Left renal cortex interstitium (tissue), 4 donors: ENCODE data around the gene SAMD4B. TPM values are rescaled to one million over a fixed set of nuclear protein-coding genes. Genes with fewer than 3 reads are reported as not detected.

Experiments used
- DNase-seq, 4 donors: peaks; one replicate each; pipeline ENCODE4 v3.0.0-alpha.2; 2013; ENCODE audit warnings: low read depth in 4 of 4, low spot score in 2 of 4, missing footprints in 1 of 4
- polyA plus RNA-seq, 4 donors: library from polyadenylated mRNA; unstranded; fragments of 120-200 nt; gene quantifications; one replicate each; pipeline ENCODE4 v1.2.1, GENCODE V29; 2013; ENCODE audit not compliant: insufficient read length in 4 of 4

Gene SAMD4B
- polyA plus RNA-seq, 4 donors = 86.6 to 165 (median 124) TPM

GRCh38 chr19:39406656-39407409 is 64.6 kb downstream of the SAMD4B start, which contains the start of gene ZFP36:
Gene ZFP36, plus strand, starts transcription at chr19:39406847. Its CDS starts 58 bp downstream, at chr19:39406905.
- DNase-seq = no peak

DNA sequence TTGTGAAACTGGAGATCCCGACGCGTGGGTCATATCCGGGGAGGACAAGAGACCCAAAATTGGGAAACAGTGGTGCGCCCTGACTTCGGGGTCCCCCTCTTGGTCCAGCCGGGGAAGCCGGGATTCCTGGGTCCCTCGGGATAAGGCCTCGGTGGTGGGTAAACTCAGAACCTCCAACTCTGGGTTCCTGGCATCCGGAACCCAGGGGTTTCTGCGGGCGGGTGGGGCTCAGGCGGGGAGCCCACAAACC is 65.1 kb downstream of the SAMD4B start:
- no peak for DNase-seq

GRCh38 chr19:39407660-39408391 is 65.6 kb downstream of the SAMD4B start:
- no peak for DNase-seq

- DNase-seq = no peak
Measured at GRCh38 chr19:39408392-39409207, 66.4 kb downstream of the SAMD4B start.

- no peak for DNase-seq
Measured at GRCh38 chr19:39409208-39410016, 67.2 kb downstream of the SAMD4B start.

DNA sequence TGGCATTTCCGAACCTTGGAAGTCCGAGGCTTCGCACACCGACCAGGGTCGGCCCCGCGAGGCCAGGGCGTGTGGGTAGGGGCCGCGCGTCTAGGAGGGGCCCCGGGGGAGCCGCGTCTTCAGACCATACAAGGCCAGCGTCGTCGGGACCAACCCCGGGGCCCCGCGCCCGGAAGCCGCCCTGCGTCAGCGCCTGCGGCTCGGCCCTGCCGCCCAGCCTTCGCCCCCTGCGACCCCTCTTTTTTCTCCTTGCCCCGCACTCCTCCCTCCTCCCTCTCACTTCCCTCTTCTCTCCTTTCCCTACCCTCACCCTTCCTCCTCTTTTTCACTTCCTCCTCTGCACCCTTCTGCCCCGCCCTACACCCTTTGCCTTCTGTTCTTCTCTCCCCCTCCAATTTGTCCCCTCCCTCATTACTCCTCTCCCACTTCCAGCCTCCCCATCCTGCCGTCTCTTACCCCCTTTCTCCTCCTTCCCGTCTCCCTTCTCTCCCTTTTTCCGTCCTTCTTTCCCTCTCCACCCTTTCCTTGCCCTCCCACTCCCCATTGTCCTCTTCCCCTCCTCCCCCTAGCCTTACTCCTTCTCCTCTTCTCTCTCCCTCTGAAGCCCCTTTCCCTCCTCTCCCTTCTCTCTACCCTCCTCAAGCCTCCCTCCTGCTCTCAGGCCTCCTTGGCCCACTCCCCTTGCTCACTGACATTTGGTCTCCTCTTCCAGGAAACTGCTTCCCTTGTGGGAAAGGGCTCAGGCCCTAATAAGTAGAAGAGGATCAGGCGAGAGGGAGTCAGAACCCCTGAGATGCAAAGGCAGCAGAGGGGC is 68.0 kb downstream of the SAMD4B start:
- no peak for DNase-seq

DNA sequence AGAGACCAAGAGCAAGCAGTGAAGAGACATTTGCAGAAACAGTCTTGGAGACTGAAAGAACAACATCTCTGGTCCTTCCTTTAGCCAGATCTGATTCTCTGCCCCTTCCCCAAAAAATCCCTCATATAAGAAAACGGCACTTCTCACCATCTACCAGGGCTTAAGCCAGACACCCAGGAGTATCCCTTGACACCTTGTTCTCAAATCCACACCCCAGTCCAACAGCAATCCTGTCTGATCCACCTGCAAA is 68.5 kb downstream of the SAMD4B start:
- DNase-seq = no peak

- DNase-seq = no peak
Measured at GRCh38 chr19:39411081-39411831, 69.0 kb downstream of the SAMD4B start.

DNA sequence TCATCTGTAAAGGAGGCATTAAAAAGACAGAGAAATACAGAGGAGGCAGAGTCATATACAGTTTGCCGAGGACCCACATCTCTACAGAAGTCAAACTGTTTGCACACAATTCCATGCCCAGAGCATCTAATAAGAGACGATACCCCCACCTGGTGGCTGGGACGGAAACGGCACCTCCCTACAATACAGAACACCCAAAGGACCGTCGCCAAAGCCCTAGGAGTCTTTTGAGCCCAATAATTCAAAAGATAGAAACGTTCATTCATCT is 69.5 kb downstream of the SAMD4B start:
- DNase-seq = peak in 2 of 4 donors; percentile 85 to 90

DNA sequence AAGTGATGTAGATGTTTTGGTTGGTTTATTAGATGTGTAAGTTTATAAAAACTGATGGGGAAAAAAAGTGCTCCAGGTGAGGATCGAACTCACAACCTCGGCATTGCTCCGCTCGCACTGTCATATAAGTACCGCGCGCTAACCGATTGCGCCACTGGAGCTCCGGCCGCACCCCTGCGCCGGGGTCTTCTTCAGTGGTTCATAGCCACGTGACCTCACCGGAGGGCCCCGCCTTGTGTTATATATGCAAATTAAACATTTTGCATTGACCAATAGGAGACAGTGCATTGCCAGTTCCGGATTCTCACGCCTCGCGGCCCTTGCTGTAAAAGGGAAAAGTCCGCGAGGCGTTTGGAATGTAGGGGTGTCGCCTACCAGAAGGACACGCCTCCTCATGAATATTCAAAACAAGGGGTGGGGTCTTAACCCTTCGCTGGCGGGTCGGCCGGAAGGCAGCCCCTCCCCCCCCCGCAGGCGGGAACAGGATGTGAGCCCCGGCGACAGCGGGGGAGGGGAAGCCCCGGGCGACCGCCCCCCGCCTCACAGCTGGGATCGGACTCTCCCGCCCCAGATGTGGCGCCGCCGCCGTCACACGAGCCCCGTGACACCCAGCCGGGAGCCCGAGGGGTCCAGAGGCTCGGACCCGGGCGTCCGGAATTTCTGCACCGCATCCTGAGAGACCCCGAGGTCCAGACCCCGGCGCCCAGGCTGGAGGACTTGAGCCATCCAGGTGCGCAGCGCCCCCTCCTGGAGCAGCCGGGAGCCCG is 70.1 kb downstream of the SAMD4B start, which contains the start of gene PLEKHG2:
Gene PLEKHG2 (plus strand): TSS at position 570 of the 767 bp plus-strand sequence. CDS start 1,418 bp downstream, outside the sequence.
- DNase-seq = peak; percentile 95 to 99 (median 98)

GRCh38 chr19:39412867-39413271 is 70.6 kb downstream of the SAMD4B start:
- no peak for DNase-seq

DNA sequence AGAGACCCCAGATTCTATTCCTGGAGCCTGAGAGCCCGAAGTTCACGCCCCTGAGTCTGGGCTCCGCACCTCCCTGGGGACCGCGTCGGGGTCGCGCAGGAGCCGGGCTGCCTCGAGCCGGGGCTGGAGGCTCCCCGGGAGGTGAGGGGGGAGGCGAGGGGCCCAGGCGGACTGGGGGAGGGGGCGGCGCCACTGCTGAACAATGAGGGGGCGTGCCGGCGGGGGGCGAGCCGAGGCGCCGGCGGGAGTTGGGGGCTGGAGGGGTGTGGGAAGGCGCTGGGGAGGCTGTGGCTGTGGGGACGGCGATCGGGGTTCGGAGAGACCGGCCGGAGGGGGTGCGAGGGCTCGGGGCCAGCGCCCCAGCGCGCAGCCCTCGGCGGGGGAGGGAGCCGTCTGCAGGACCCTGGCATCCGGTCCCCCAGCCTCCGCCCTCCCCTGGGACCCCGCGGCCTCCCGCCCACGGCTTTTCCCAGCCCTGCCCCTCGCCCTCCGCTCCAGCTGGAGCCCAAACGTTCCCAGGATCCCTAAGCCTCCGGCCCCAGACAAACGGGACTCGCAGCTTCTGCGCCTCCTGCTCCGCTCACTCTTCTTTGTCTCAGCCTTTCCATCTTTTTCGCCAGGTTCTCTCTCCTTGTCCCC is 71.2 kb downstream of the SAMD4B start:
- DNase-seq = no peak

DNA sequence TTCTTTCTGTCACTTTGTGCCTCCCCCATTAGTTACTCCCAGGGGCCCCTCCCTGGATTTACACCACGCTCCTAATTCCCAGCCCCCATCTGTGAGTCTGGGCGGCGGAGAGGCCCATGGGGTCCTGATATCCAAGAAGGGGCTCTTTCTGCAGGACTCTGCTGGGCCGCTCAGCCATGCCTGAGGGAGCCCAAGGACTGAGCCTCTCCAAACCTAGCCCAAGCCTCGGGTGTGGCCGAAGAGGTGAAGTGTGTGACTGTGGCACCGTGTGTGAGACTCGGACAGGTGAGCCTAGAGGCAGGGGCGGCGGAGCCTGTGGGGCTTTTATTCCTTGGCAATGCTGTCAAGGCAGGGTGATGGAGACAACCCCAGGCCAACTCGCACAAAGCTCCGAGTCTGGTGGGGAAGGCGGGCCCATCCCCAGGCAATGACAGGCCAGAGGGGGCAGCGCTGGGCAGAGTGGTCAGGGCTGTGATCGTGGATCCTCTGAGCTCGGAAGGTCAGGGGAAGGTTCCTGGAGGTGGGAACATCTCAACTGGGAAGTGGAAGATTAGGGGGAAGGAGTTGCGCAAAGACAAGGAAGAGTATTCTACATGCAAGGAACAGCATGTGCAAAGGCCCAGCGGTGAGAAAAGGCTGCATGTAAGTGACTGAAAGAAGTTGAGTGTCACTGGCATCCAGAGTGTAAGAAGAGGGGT is 71.8 kb downstream of the SAMD4B start:
- DNase-seq = no peak

DNA sequence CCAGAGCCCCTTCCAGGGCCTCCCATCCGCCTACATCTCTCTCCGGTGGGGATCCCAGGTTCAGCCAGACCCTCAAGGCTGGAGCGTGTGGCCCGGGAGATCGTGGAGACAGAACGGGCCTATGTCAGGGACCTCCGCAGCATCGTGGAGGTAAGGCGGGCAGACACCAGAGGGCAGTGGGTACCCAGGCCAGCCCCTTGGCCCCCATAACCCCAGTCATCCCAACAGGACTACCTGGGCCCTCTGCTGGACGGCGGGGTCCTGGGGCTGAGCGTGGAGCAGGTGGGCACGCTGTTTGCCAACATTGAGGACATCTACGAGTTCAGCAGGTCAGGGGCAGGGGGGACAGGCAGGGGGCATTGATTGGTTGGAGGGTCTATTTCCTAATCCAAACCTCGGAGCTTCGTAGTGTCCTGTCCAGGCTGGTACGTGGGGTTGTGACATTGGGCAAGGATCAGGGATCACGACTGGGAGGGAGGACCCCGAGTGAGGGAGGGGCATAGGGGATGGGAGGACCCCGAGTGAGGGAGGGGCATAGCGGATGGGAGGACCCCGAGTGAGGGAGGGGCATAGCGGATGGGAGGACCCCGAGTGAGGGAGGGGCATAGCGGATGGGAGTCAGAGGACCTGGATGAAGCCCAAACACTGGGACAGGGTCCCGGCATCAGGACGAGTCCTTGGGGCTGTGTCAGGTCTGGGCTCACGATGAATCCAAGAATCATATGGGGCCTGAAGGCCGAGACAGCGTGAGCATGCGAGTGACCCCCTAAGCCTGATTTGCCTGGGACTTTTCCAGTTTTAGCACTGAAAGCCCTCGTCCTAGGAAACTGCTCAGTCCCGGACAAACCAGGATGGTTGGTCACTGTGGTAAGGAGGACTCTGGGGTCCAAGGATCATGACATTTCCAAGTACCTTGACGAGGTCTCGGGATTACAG is 73.2 kb downstream of the SAMD4B start:
- no peak for DNase-seq

DNA sequence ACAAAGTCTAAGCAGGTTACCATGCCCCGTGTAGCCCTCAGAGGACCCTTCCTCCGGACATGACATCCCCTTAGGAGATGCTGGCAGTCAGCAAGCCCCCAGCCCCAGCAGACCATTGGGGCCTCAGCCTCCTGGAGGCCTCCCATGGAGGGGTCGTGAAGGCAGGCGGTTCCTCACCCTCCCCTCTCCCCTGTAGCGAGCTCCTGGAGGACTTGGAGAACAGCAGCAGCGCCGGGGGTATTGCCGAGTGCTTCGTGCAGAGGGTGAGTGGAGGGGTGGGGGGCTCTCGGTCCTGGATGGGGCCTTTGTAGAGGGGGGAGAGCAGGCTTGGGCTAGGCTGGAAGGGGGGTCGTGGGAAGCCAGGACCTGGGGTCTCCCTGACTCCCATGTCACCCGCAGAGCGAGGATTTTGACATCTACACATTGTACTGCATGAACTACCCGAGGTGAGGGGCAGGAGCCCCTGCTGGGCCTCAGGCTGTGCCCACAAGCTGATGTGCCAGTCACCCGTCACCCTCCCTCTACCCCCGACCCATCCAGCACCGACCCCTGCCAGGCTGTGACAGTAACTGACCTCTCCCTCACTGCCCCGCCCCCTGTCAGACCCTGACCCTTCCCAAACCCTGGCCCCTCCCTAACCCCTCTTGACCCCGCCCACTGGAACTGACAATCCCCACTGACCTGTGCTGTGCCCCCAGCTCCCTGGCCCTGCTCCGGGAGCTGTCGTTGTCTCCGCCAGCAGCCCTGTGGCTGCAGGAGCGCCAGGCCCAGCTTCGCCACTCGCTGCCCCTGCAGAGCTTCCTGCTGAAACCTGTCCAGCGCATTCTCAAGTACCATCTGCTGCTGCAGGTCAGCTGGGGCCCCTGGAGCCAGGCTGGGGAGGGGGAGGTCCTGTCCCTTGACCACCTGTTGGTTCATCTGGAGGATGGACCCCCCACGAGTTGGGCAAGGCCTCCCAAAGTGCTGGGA is 74.2 kb downstream of the SAMD4B start:
- DNase-seq = no peak
